Measurements from ENCODE around the gene INIP.
"Not testable (repeated sequence)": the region's sequence is repeated elsewhere in the genome, so short reads cannot be mapped to it uniquely, and the experiment has no call there.

The INIP gene

DNA sequence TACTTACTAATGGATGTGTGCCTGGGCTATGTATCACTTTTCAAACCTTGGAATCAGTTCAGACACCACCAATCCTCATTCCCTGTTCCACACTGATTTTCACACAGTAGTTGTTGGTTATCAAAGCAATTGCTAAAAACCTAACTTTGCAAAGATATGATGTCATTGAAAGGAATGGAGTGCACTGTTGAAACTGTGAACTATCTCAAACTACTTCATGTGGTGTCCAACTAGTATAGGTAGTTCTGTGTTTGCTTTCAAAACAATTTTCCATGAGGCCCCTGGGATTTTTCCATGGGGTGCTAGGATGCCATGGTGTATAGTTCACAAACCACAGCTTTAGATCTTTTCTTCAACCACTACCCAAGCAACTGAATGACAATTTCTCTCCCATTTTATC, 17.8 kb downstream of the INIP start:
- Histone ChIP-seq H3K9ac (ENCODE audit: low read depth, low read length) (no peak overlapping the region), H3K9me3 (replicated peaks; ENCODE audit: low read length) (no peaks in the 10 kb centered on the region), H3K4me1 (ENCODE audit: control insufficient read depth, insufficient read depth, low read length) (no peaks in the 10 kb centered on the region), H3K27me3 (ENCODE audit: control insufficient read depth, insufficient read depth, low read length) (no peaks in the 10 kb centered on the region), H3K4me2 (ENCODE audit: low read length) (no peak overlapping the region), H3K36me3 (ENCODE audit: insufficient read depth, low read length) (peaks cover 4% of the 10 kb centered on the region), H3K4me3 (ENCODE audit: low read length) (no peak overlapping the region)

- Histone ChIP-seq H3K27me3 (ENCODE audit: control insufficient read depth, insufficient read depth, low read length) (no peaks in the 10 kb centered on the region), H3K9me3 (replicated peaks; ENCODE audit: low read length) (no peaks in the 10 kb centered on the region), H3K9ac (ENCODE audit: low read depth, low read length) (no peak overlapping the region), H3K4me2 (ENCODE audit: low read length) (no peak overlapping the region), H3K4me1 (ENCODE audit: control insufficient read depth, insufficient read depth, low read length) (no peaks in the 10 kb centered on the region), H3K4me3 (ENCODE audit: low read length) (no peak overlapping the region), H3K36me3 (ENCODE audit: insufficient read depth, low read length) (peaks cover 6% of the 10 kb centered on the region)
Measured at GRCh38 chr9:112699230-112699629, 18.7 kb downstream of the INIP start.

GRCh38 chr9:112696461-112696860, 21.5 kb downstream of the INIP start:
- H3K9ac ChIP-seq (ENCODE audit: low read depth, low read length), result no peak overlapping the region

GRCh38 chr9:112694706-112695555, 23.0 kb downstream of the INIP start:
- Histone ChIP-seq H3K9me3 (replicated peaks; ENCODE audit: low read length) (no peaks in the 10 kb centered on the region), H3K4me2 (ENCODE audit: low read length) (no peak overlapping the region)

More at GRCh38 chr9:112696461-112696860, 21.5 kb downstream of the INIP start:
- Histone ChIP-seq H3K4me3 (ENCODE audit: low read length) (no peak overlapping the region), H3K27me3 (ENCODE audit: control insufficient read depth, insufficient read depth, low read length) (no peaks in the 10 kb centered on the region), H3K4me2 (ENCODE audit: low read length) (no peak overlapping the region), H3K4me1 (ENCODE audit: control insufficient read depth, insufficient read depth, low read length) (no peaks in the 10 kb centered on the region), H3K36me3 (ENCODE audit: insufficient read depth, low read length) (peaks cover 12% of the 10 kb centered on the region), H3K9me3 (replicated peaks; ENCODE audit: low read length) (no peaks in the 10 kb centered on the region)

GRCh38 chr9:112689161-112689740, 28.7 kb downstream of the INIP start:
- Histone ChIP-seq H3K9me3 (replicated peaks; ENCODE audit: low read length) (no peaks in the 10 kb centered on the region), H3K9ac (ENCODE audit: low read depth, low read length) (no peak overlapping the region), H3K4me3 (ENCODE audit: low read length) (no peak overlapping the region), H3K36me3 (ENCODE audit: insufficient read depth, low read length) (peaks cover 36% of the 10 kb centered on the region), H3K4me1 (ENCODE audit: control insufficient read depth, insufficient read depth, low read length) (no peaks in the 10 kb centered on the region), H3K4me2 (ENCODE audit: low read length) (no peak overlapping the region), H3K27me3 (ENCODE audit: control insufficient read depth, insufficient read depth, low read length) (no peaks in the 10 kb centered on the region)

More at GRCh38 chr9:112694706-112695555, 23.0 kb downstream of the INIP start:
- H3K9ac ChIP-seq (ENCODE audit: low read depth, low read length), result no peak overlapping the region
- no peaks in the 10 kb centered on the region for H3K27me3 ChIP-seq (ENCODE audit: control insufficient read depth, insufficient read depth, low read length)
- H3K4me3 ChIP-seq (ENCODE audit: low read length), result no peak overlapping the region
- H3K4me1 ChIP-seq (ENCODE audit: control insufficient read depth, insufficient read depth, low read length), result no peaks in the 10 kb centered on the region
- H3K36me3 ChIP-seq (ENCODE audit: insufficient read depth, low read length), result peaks cover 27% of the 10 kb centered on the region

DNA sequence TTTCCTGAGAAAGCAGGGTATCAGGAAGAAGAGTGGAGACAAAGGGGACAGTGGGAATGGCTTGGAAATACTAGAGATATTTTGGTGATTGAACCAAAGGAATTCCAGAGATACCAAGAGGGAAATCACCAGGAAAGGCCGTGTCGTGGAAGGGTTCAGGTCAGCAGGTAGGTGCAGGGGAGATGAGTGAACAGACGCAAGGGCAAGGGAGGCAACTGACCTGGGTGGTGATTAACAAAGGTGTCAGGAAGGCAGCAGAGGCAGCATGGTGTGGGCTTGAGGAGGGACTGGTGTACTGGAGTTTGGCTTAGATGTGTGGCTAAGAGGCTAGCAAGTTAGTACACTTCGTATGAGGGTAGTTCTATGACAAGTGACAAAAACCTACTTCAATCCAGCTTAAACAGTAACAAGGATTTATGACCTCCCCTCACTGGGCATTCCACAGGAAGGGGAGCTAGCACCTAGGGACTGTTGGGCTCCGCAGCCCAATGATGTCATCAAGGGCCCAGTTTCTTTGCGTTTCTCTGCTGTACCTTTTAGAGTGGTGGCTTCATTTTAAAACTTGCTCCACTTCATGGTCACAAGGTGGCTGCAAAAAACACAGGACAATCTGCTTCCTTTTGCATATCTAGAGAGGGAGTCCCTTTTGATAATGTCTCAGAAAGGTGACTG, 37.0 kb downstream of the INIP start:
- Histone ChIP-seq H3K9me3 (replicated peaks; ENCODE audit: low read length) (peaks cover 13% of the 10 kb centered on the region), H3K9ac (ENCODE audit: low read depth, low read length) (no peak overlapping the region), H3K4me3 (ENCODE audit: low read length) (no peak overlapping the region), H3K27me3 (ENCODE audit: control insufficient read depth, insufficient read depth, low read length) (no peaks in the 10 kb centered on the region), H3K36me3 (ENCODE audit: insufficient read depth, low read length) (peaks cover 8% of the 10 kb centered on the region), H3K4me1 (ENCODE audit: control insufficient read depth, insufficient read depth, low read length) (no peaks in the 10 kb centered on the region), H3K4me2 (ENCODE audit: low read length) (no peak overlapping the region)

DNA sequence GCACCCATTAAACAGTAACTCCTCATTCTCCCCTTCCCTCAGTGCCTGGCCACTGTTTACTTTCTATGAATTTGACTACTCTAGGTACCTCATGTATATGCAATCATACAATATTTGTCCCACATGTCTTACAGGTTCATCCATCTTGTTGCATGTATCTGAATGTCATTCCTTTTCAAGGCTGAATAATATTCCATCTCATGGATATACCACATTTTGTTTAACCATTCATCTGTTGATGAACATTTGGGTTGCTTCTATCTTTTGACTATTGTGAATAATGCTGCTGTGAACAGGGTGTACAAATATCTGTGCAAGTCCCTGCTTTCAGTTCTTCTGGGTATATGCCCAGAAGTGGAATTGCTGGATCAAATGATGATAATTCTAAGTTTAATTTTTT, 40.9 kb downstream of the INIP start:
- Histone ChIP-seq H3K27me3 (ENCODE audit: control insufficient read depth, insufficient read depth, low read length) (no peaks in the 10 kb centered on the region), H3K36me3 (ENCODE audit: insufficient read depth, low read length) (no peaks in the 10 kb centered on the region), H3K4me1 (ENCODE audit: control insufficient read depth, insufficient read depth, low read length) (no peaks in the 10 kb centered on the region), H3K9me3 (replicated peaks; ENCODE audit: low read length) (peaks cover 13% of the 10 kb centered on the region), H3K4me2 (ENCODE audit: low read length) (no peak overlapping the region), H3K9ac (ENCODE audit: low read depth, low read length) (no peak overlapping the region), H3K4me3 (ENCODE audit: low read length) (no peak overlapping the region)

GRCh38 chr9:112673221-112673620, 44.7 kb downstream of the INIP start:
- not testable (repeated sequence) for H3K27me3 ChIP-seq (ENCODE audit: control insufficient read depth, insufficient read depth, low read length); H3K4me1 ChIP-seq (ENCODE audit: control insufficient read depth, insufficient read depth, low read length); H3K4me3 ChIP-seq (ENCODE audit: low read length); H3K9ac ChIP-seq (ENCODE audit: low read depth, low read length); H3K36me3 ChIP-seq (ENCODE audit: insufficient read depth, low read length); H3K4me2 ChIP-seq (ENCODE audit: low read length); H3K9me3 ChIP-seq (replicated peaks; ENCODE audit: low read length)

- no peaks in the 10 kb centered on the region for H3K36me3 ChIP-seq (ENCODE audit: insufficient read depth, low read length)
- no peaks in the 10 kb centered on the region for H3K9me3 ChIP-seq (replicated peaks; ENCODE audit: low read length)
- H3K27me3 ChIP-seq (ENCODE audit: control insufficient read depth, insufficient read depth, low read length), result no peaks in the 10 kb centered on the region
- H3K9ac ChIP-seq (ENCODE audit: low read depth, low read length), result no peak overlapping the region
- H3K4me2 ChIP-seq (ENCODE audit: low read length), result no peak overlapping the region
- H3K4me1 ChIP-seq (ENCODE audit: control insufficient read depth, insufficient read depth, low read length), result no peaks in the 10 kb centered on the region
- no peak overlapping the region for H3K4me3 ChIP-seq (ENCODE audit: low read length)
Measured at GRCh38 chr9:112670991-112671625, 46.8 kb downstream of the INIP start.

DNA sequence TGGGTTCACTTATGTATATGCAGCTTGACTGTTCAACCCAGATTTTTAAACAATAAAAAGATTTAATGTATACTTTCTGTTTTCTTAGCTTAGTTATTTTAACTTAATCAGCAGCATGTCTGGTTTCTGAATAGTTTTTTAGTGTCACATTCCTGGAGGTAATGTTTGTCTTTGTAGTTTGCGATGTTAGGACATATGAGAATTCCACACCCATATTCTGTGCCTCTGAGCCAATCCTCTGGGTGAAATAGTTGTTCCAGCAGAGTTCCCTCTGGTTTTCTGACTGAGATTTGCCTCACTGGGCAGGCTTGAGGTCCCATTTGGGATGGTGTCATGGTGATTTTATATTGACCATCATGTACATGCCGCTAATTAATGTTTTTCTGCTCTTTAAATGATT, 48.6 kb downstream of the INIP start:
- no peak overlapping the region for H3K4me3 ChIP-seq (ENCODE audit: low read length)
- H3K4me1 ChIP-seq (ENCODE audit: control insufficient read depth, insufficient read depth, low read length), result peaks cover 1% of the 10 kb centered on the region
- no peaks in the 10 kb centered on the region for H3K36me3 ChIP-seq (ENCODE audit: insufficient read depth, low read length)
- no peaks in the 10 kb centered on the region for H3K27me3 ChIP-seq (ENCODE audit: control insufficient read depth, insufficient read depth, low read length)
- H3K9ac ChIP-seq (ENCODE audit: low read depth, low read length), result no peak overlapping the region
- H3K9me3 ChIP-seq (replicated peaks; ENCODE audit: low read length), result no peaks in the 10 kb centered on the region
- no peak overlapping the region for H3K4me2 ChIP-seq (ENCODE audit: low read length)

DNA sequence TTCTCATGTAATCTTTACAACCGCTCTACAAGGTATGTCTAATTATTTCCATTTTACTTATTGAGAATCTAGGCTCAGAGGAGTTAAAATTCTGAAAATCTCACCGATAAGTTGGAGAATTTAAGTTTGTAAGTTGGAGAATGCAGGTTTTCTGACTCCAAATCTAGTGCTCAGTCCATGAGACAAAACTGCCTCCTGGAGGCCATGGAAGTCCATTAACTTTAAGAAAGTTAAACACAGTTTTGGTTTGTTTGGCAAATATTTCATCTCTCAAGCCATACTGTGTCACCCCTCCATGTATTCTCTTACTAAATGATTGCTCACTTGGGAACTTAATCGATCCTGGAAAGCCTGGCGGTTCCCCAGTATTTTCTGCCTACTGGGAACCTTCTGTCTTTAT, 52.6 kb downstream of the INIP start:
- Histone ChIP-seq H3K36me3 (ENCODE audit: insufficient read depth, low read length) (no peaks in the 10 kb centered on the region), H3K4me2 (ENCODE audit: low read length) (no peak overlapping the region), H3K9ac (ENCODE audit: low read depth, low read length) (no peak overlapping the region), H3K4me1 (ENCODE audit: control insufficient read depth, insufficient read depth, low read length) (peaks cover 4% of the 10 kb centered on the region), H3K4me3 (ENCODE audit: low read length) (no peak overlapping the region), H3K9me3 (replicated peaks; ENCODE audit: low read length) (no peaks in the 10 kb centered on the region), H3K27me3 (ENCODE audit: control insufficient read depth, insufficient read depth, low read length) (no peaks in the 10 kb centered on the region)

All from skeletal muscle satellite cell (primary cell).